H1 (cell line): ENCODE measurements around the gene ARHGAP6. TPM values are rescaled to one million over a fixed set of nuclear protein-coding genes. Genes with fewer than 3 reads are reported as not detected.

Experiments used
- CTCF ChIA-PET: fragments of 300-600 bp; sonication (Branson Sonifier 250); formaldehyde crosslinking; loops from one replicate; lab custom pipeline; 2021; ENCODE audit not compliant: partially characterized antibody; lab: Charles Lee
- POLR2A ChIA-PET: fragments of 300-600 bp; sonication (Branson Sonifier 250); formaldehyde crosslinking; loops from one replicate; lab custom pipeline; 2021; ENCODE audit warnings: inconsistent platforms; ENCODE audit not compliant: partially characterized antibody; lab: Charles Lee
- DNase-seq, 2 experiments: peaks; one replicate each; pipeline versions ENCODE4 v3.0.0 to v3.0.0-alpha.2; 2010 to 2022; ENCODE audit warnings: low spot score in 2 of 2, low read depth in 1 of 2, mixed read lengths in 1 of 2
- FAIRE-seq: peaks from 2 replicates; lab custom pipeline; 2011; peaks lifted over from hg19 to GRCh38; lab: Jason Lieb, UNC
- H2AFZ ChIP-seq: 2 replicates; pipeline ENCODE4 v1.8.1; 2012; ENCODE audit warnings: low read length, inconsistent platforms
- H2AK5ac ChIP-seq: 2 replicates; pipeline ENCODE4 v1.6.1; 2013; ENCODE audit warnings: low read depth, low read length
- H2BK120ac ChIP-seq: replicated peaks from 2 replicates; pipeline ENCODE3; 2013; ENCODE audit warnings: low read depth, low read length, inconsistent platforms
- H2BK12ac ChIP-seq: 2 replicates; pipeline ENCODE4 v1.6.1; 2013; ENCODE audit warnings: low read depth, low read length
- H2BK15ac ChIP-seq: 2 replicates; pipeline ENCODE4 v1.6.1; 2013; ENCODE audit warnings: low read length
- H2BK20ac ChIP-seq: 2 replicates; pipeline ENCODE4 v1.6.1; 2013; ENCODE audit warnings: low read length
- H2BK5ac ChIP-seq: 2 replicates; pipeline ENCODE4 v1.6.1; 2013; ENCODE audit warnings: low read depth, low read length
- H3K14ac ChIP-seq: 2 replicates; pipeline ENCODE4 v1.6.1; 2013; ENCODE audit warnings: inconsistent platforms; ENCODE audit not compliant: insufficient read length
- H3K18ac ChIP-seq: 2 replicates; pipeline ENCODE4 v1.6.1; 2013; ENCODE audit warnings: low read length; ENCODE audit errors: extremely low read depth
- H3K23ac ChIP-seq: 2 replicates; pipeline ENCODE4 v1.6.1; 2013; ENCODE audit warnings: inconsistent platforms; ENCODE audit not compliant: insufficient read length
- H3K23me2 ChIP-seq: 2 replicates; pipeline ENCODE4 v1.6.1; 2013; ENCODE audit warnings: low read depth, low read length
- H3K27ac ChIP-seq: 2 replicates; pipeline ENCODE4 v1.6.1; 2011; ENCODE audit warnings: low read depth, low read length, inconsistent platforms
- H3K27me3 ChIP-seq, 4 experiments: replicated peaks in 1 of 4; 1 replicate in 1 of 4; 2 replicates in 3 of 4; pipeline versions ENCODE4 v1.6.1 to v1.8.1; 2011 to 2013; ENCODE audit warnings: low read length in 3 of 4, mild to moderate bottlenecking in 3 of 4, inconsistent platforms in 2 of 4, mixed read lengths in 2 of 4, moderate library complexity in 1 of 4; ENCODE audit not compliant: control insufficient read depth in 3 of 4, insufficient read depth in 3 of 4; ENCODE audit errors: extremely low read depth in 1 of 4
- H3K36me3 ChIP-seq, 4 experiments: 2 replicates each; pipeline versions ENCODE4 v1.6.1 to v1.8.1; 2011 to 2013; ENCODE audit warnings: mild to moderate bottlenecking in 4 of 4, low read length in 3 of 4, moderate library complexity in 2 of 4, control low read depth in 1 of 4, inconsistent platforms in 1 of 4; ENCODE audit not compliant: insufficient read depth in 4 of 4, control insufficient read depth in 2 of 4
- H3K4ac ChIP-seq: replicated peaks from 2 replicates; pipeline ENCODE3; 2013; ENCODE audit warnings: low read length, low read depth, mixed read lengths, inconsistent platforms; ENCODE audit not compliant: insufficient read length
- H3K4me1 ChIP-seq, 4 experiments: replicated peaks in 1 of 4; 1 replicate in 1 of 4; 2 replicates in 3 of 4; pipeline versions ENCODE4 v1.6.1 to v1.8.1; 2011 to 2013; ENCODE audit warnings: low read length in 3 of 4, inconsistent platforms in 2 of 4, mixed read lengths in 1 of 4; ENCODE audit not compliant: insufficient read depth in 4 of 4, control insufficient read depth in 3 of 4
- H3K4me2 ChIP-seq, 2 experiments: 2 replicates each; pipeline versions ENCODE4 v1.6.1 to v1.8.1; 2011 to 2013; ENCODE audit warnings: low read depth in 2 of 2, low read length in 2 of 2, control low read depth in 1 of 2, inconsistent platforms in 1 of 2, mild to moderate bottlenecking in 1 of 2; ENCODE audit not compliant: insufficient read depth in 1 of 2
- H3K4me3 ChIP-seq, 4 experiments: fragments of 200-600, 300-600 bp in 1 of 4; sonication (generic), shearing (Covaris generic), sonication (Bioruptor Twin) in 1 of 4; 2 replicates each; pipeline versions ENCODE4 v1.5.1 to v1.8.1; 2011 to 2016; ENCODE audit warnings: low read length in 4 of 4, low read depth in 3 of 4, control low read depth in 2 of 4, inconsistent platforms in 2 of 4, mild to moderate bottlenecking in 2 of 4, mixed read lengths in 1 of 4, moderate library complexity in 1 of 4; ENCODE audit not compliant: insufficient read depth in 2 of 4; ENCODE audit errors: extremely low read depth in 1 of 4
- H3K56ac ChIP-seq: replicated peaks from 2 replicates; pipeline ENCODE3; 2013; ENCODE audit warnings: low read depth, mild to moderate bottlenecking, mixed read lengths, low read length, inconsistent platforms; ENCODE audit not compliant: insufficient read length
- H3K79me1 ChIP-seq: 2 replicates; pipeline ENCODE4 v1.6.1; 2013; ENCODE audit warnings: low read depth, low read length, control low read depth
- H3K79me2 ChIP-seq, 2 experiments: 2 replicates each; pipeline versions ENCODE4 v1.6.1 to v1.8.1; 2012 to 2013; ENCODE audit warnings: low read length in 2 of 2, mild to moderate bottlenecking in 2 of 2, inconsistent platforms in 1 of 2; ENCODE audit not compliant: insufficient read depth in 2 of 2, control insufficient read depth in 1 of 2
- H3K9ac ChIP-seq, 4 experiments: replicated peaks in 1 of 4; 1 replicate in 1 of 4; 2 replicates in 3 of 4; pipeline versions ENCODE4 v1.6.1 to v1.8.1; 2011 to 2013; ENCODE audit warnings: low read depth in 3 of 4, low read length in 3 of 4, control low read depth in 2 of 4, mild to moderate bottlenecking in 2 of 4, moderate library complexity in 2 of 4, inconsistent platforms in 1 of 4; ENCODE audit errors: extremely low read depth in 1 of 4
- H3K9me3 ChIP-seq, 2 experiments: 2 replicates each; pipeline versions ENCODE4 v1.6.1 to v1.8.1; 2012 to 2013; ENCODE audit warnings: mild to moderate bottlenecking in 2 of 2, moderate library complexity in 2 of 2, control low read depth in 1 of 2, inconsistent platforms in 1 of 2, low read depth in 1 of 2, low read length in 1 of 2, mixed read lengths in 1 of 2; ENCODE audit not compliant: insufficient read depth in 2 of 2
- H4K20me1 ChIP-seq, 2 experiments: replicated peaks in 1 of 2; 2 replicates each; pipeline versions ENCODE3 to v1.8.1; 2011 to 2013; ENCODE audit warnings: inconsistent platforms in 2 of 2, low read length in 2 of 2, mild to moderate bottlenecking in 1 of 2; ENCODE audit not compliant: insufficient read depth in 2 of 2, control insufficient read depth in 1 of 2
- H4K5ac ChIP-seq: 2 replicates; pipeline ENCODE4 v1.6.1; 2013; ENCODE audit warnings: low read length, low read depth, mixed read lengths, inconsistent platforms; ENCODE audit not compliant: insufficient read length
- H4K8ac ChIP-seq: 2 replicates; pipeline ENCODE4 v1.8.0; 2013; ENCODE audit warnings: mild to moderate bottlenecking, moderate library complexity, low read length, inconsistent platforms; ENCODE audit not compliant: insufficient read depth; ENCODE audit errors: extremely low read depth
- H4K91ac ChIP-seq: replicated peaks from 2 replicates; pipeline ENCODE3; 2013; ENCODE audit warnings: low read length, mixed read lengths, inconsistent platforms; ENCODE audit not compliant: insufficient read length
- FOSL1 ChIP-seq: IDR thresholded peaks from 2 replicates; pipeline ENCODE4 v1.6.1; 2011; ENCODE audit warnings: mild to moderate bottlenecking, low read depth, low read length, moderate library complexity; ENCODE audit not compliant: insufficient read depth
- KDM1A ChIP-seq: fragments of 200-600, 300-600 bp; sonication (generic); IDR thresholded peaks from 2 replicates; pipeline ENCODE4 v1.7.1; 2016; ENCODE audit warnings: mild to moderate bottlenecking, low read length, borderline replicate concordance
- RNF2 ChIP-seq: fragments of 200-900, 300-1000 bp; sonication (generic); IDR thresholded peaks from 2 replicates; pipeline ENCODE4 v1.7.1; 2016; ENCODE audit warnings: borderline replicate concordance, low read depth, mild to moderate bottlenecking, antibody characterized with exemption, low read length; ENCODE audit not compliant: poor library complexity, severe bottlenecking; ENCODE audit errors: missing control alignments
- TAF7 ChIP-seq: optimal IDR thresholded peaks from 2 replicates; pipeline ENCODE3; 2011; ENCODE audit warnings: low read depth, mild to moderate bottlenecking, inconsistent platforms, low read length, moderate library complexity, borderline replicate concordance
- WGBS, 2 experiments: shearing (Covaris generic) in 1 of 2; methylation state at CpG; one replicate each; pipeline versions ENCODE4 v1.1.6 to v1.1.7; 2013 to 2015; ENCODE audit warnings: low lambda C conversion rate in 2 of 2, mixed read lengths in 2 of 2, inconsistent platforms in 1 of 2, low coverage in 1 of 2, missing lambda C conversion rate in 1 of 2; ENCODE audit not compliant: insufficient replicate concordance in 2 of 2, insufficient coverage in 1 of 2, insufficient read length in 1 of 2; ENCODE audit errors: extremely low coverage in 1 of 2, missing lambda C conversion rate in 1 of 2; 5-methylcytosine and 5-hydroxymethylcytosine counted together
- polyA plus RNA-seq, 7 experiments: library from polyadenylated mRNA; depleted of rRNA in 3 of 7; stranded (reverse) in 5 of 7; unstranded in 2 of 7; fragments of >200 nt in 5 of 7; fragments of 200-250 nt in 2 of 7; gene quantifications; 1 replicate in 5 of 7; 2 replicates in 1 of 7; 4 replicates in 1 of 7; pipeline versions ENCODE4 v1.2.1 to v1.2.3, GENCODE V29; 2011 to 2013; ENCODE audit warnings: missing spikeins in 2 of 7, mixed read lengths in 2 of 7
- total RNA-seq: library from RNA; stranded (reverse); fragmentation: NEBNext Ultra II Directional; extraction: Animal tissue kit (Norgen Biotek cat#: 25700); gene quantifications from 2 replicates; pipeline ENCODE4 v1.2.1, GENCODE V29; 2021
- TF ChIP-seq, protein P1 (sequence below): IDR thresholded peaks from 2 replicates; pipeline ENCODE4 v1.6.1; 2011; ENCODE audit warnings: low read depth, mild to moderate bottlenecking, low read length; ENCODE audit not compliant: insufficient read depth

ARHGAP6 gene
- total and polyA plus RNA-seq, 2 of the 8 experiments (the other 6 are each of a cell fraction or from before 2014, with no cell fraction given): 0.35 to 0.82 TPM

DNA sequence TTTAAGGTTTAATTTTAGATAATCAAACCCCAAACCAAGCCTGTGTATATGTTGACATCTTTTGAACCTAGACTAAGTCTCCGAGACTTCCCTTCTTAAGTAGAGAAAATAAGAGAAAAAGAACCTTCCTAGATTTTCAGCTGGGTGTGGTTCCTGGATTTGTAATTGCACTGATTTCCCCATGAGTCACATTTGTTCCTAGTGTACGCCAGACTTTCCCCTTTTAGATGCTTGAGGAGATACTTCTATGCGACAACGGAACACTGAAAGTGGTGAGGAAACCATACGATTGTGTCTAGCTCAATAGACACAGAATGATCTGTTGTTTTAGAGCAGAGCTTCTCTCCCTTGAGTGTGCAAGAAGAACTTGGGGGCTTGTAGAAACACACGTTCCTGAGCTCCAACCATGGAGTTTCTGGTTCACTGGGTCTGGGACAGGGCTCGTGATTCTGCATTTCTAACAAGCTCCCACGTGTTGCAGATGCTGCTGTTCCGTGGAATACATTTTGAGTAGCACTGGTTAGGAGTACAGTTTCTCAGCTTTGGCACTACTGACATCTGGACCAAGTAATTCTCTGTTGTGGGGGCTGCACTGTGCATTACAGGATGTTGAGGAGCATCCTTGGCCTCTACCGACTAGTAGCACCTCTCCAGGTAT, 285.4 kb downstream of the ARHGAP6 start:
- H4K5ac ChIP-seq: no peak overlapping the region
- no peaks in the 10 kb centered on the region for H3K9me3 ChIP-seq
- H2BK20ac ChIP-seq: no peak overlapping the region
- no peak overlapping the region for H2BK120ac ChIP-seq
- no peak overlapping the region for H3K18ac ChIP-seq
- H3K36me3 ChIP-seq: no peaks in the 10 kb centered on the region
- no peak overlapping the region for H3K23ac ChIP-seq
- H4K20me1 ChIP-seq: no peaks in the 10 kb centered on the region
- H3K14ac ChIP-seq: no peak overlapping the region
- no peak for DNase-seq
- H3K4ac ChIP-seq: no peak overlapping the region
- POLR2A ChIA-PET: no interaction called here
- no peaks in the 10 kb centered on the region for H3K4me1 ChIP-seq
- no peaks in the 10 kb centered on the region for H3K23me2 ChIP-seq
- no peak for FAIRE-seq
- no peak overlapping the region for H3K27ac ChIP-seq
- H2AFZ ChIP-seq: no peak overlapping the region
- WGBS, 2 experiments: 94% methylated on average over 10 of the region's 10 CpGs; no CpG with 5 or more reads in 1 of the 2 experiments
- no peak overlapping the region for H2AK5ac ChIP-seq
- H4K91ac ChIP-seq: no peak overlapping the region
- H2BK12ac ChIP-seq: no peak overlapping the region
- CTCF ChIA-PET: interaction anchor here (0.5 to 2.3 kb wide), 11 partner anchors 9 to 172 kb away, joined by 3 to 11 read pairs (median 3); no protein-coding TSS in a partner anchor
- no peak overlapping the region for H3K9ac ChIP-seq
- no peak overlapping the region for H2BK5ac ChIP-seq
- no peak overlapping the region for H3K4me3 ChIP-seq
- H3K79me1 ChIP-seq: no peaks in the 10 kb centered on the region
- H3K56ac ChIP-seq: no peak overlapping the region
- no peaks in the 10 kb centered on the region for H3K27me3 ChIP-seq
- TF ChIP-seq RNF2 (no peak), FOSL1 (no peak), TAF7 (no peak), KDM1A (no peak)
- TF ChIP-seq, protein P1, sequence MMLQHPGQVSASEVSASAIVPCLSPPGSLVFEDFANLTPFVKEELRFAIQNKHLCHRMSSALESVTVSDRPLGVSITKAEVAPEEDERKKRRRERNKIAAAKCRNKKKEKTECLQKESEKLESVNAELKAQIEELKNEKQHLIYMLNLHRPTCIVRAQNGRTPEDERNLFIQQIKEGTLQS: no peak
- no peak overlapping the region for H3K4me2 ChIP-seq
- no peaks in the 10 kb centered on the region for H3K79me2 ChIP-seq
- no peak overlapping the region for H2BK15ac ChIP-seq
- H4K8ac ChIP-seq: no peak overlapping the region
